SK-N-SH treated with all-trans-retinoic acid at 6 μM for 48 hours (cell line): ENCODE measurements around the gene HECTD4.

Source experiments
- ATAC-seq: fragments of 200-7000 bp; cut with Tn5 transposase; 3 replicates; pipeline ENCODE4 v1.9.1; 2020; ENCODE audit warnings: mild to moderate bottlenecking, moderate library complexity
- ARNTL ChIP-seq: fragments of 450-650 bp; formaldehyde crosslinking; IDR thresholded peaks from 2 replicates; pipeline ENCODE4 v1.5.0; 2020; ENCODE audit warnings: low read depth, mild to moderate bottlenecking, moderate library complexity, borderline replicate concordance
- BACH2 ChIP-seq: fragments of 250-450 bp; sonication (Bioruptor Pico); IDR thresholded peaks from 2 replicates; pipeline ENCODE4 v1.9.0; 2021; ENCODE audit warnings: mild to moderate bottlenecking, borderline replicate concordance
- CREB5 ChIP-seq: fragments of 250-450 bp; sonication (Bioruptor Pico); IDR thresholded peaks from 2 replicates; pipeline ENCODE4 v1.5.1; 2020; ENCODE audit warnings: low read depth, mild to moderate bottlenecking, moderate library complexity
- CSDC2 ChIP-seq: fragments of 250-450 bp; sonication (Bioruptor Pico); IDR thresholded peaks from 2 replicates; pipeline ENCODE4 v1.5.0; 2020; ENCODE audit warnings: mild to moderate bottlenecking, moderate library complexity
- CSRNP3 ChIP-seq: fragments of 250-450 bp; sonication (Bioruptor Pico); IDR thresholded peaks from 2 replicates; pipeline ENCODE4 v1.5.1; 2021; ENCODE audit warnings: mild to moderate bottlenecking, moderate library complexity
- GLIS3 ChIP-seq: fragments of 250-450 bp; sonication (Bioruptor Pico); IDR thresholded peaks from 2 replicates; pipeline ENCODE4 v1.5.0; 2020; ENCODE audit warnings: mild to moderate bottlenecking, moderate library complexity
- ISL1 ChIP-seq: fragments of 250-450 bp; sonication (Bioruptor Pico); IDR thresholded peaks from 2 replicates; pipeline ENCODE4 v2.1.2; 2022; ENCODE audit warnings: mild to moderate bottlenecking, moderate library complexity
- OSR1 ChIP-seq: fragments of 250-450 bp; sonication (Bioruptor Pico); IDR thresholded peaks from 2 replicates; pipeline ENCODE4 v1.8.0; 2022; ENCODE audit warnings: moderate library complexity, mild to moderate bottlenecking, inconsistent platforms
- PATZ1 ChIP-seq: fragments of 250-450 bp; sonication (Bioruptor Pico); IDR thresholded peaks from 2 replicates; pipeline ENCODE4 v1.8.0; 2020; ENCODE audit warnings: mild to moderate bottlenecking, moderate library complexity, borderline replicate concordance
- POU6F1 ChIP-seq: fragments of 250-450 bp; sonication (Bioruptor Pico); IDR thresholded peaks from 2 replicates; pipeline ENCODE4 v1.8.0; 2021; ENCODE audit warnings: low read depth, mild to moderate bottlenecking, moderate library complexity, borderline replicate concordance
- PPARA ChIP-seq: fragments of 250-450 bp; sonication (Bioruptor Pico); IDR thresholded peaks from 2 replicates; pipeline ENCODE4 v1.5.0; 2020; ENCODE audit warnings: mild to moderate bottlenecking, borderline replicate concordance
- RARB ChIP-seq: fragments of 250-450 bp; sonication (Bioruptor Pico); IDR thresholded peaks from 2 replicates; pipeline ENCODE4 v1.8.0; 2021; ENCODE audit warnings: mild to moderate bottlenecking, moderate library complexity
- SNAI2 ChIP-seq: fragments of 250-450 bp; sonication (Bioruptor Pico); IDR thresholded peaks from 2 replicates; pipeline ENCODE4 v1.5.0; 2020; ENCODE audit warnings: mild to moderate bottlenecking, moderate library complexity
- TCF4 ChIP-seq: fragments of 250-450 bp; sonication (Bioruptor Pico); IDR thresholded peaks from 2 replicates; pipeline ENCODE4 v1.8.0; 2021; ENCODE audit warnings: mild to moderate bottlenecking, moderate library complexity, borderline replicate concordance
- TSHZ2 ChIP-seq: fragments of 250-450 bp; sonication (Bioruptor Pico); IDR thresholded peaks from 2 replicates; pipeline ENCODE4 v1.5.0; 2020; ENCODE audit warnings: mild to moderate bottlenecking, moderate library complexity
- ZC3H10 ChIP-seq: fragments of 250-450 bp; sonication (Bioruptor Pico); IDR thresholded peaks from 2 replicates; pipeline ENCODE4 v1.5.1; 2021; ENCODE audit warnings: mild to moderate bottlenecking, moderate library complexity
- ZFP3 ChIP-seq: fragments of 250-450 bp; sonication (Bioruptor Pico); IDR thresholded peaks from 2 replicates; pipeline ENCODE4 v1.5.0; 2020; ENCODE audit warnings: mild to moderate bottlenecking, moderate library complexity
- ZFP30 ChIP-seq: fragments of 450-650 bp; formaldehyde crosslinking; IDR thresholded peaks from 2 replicates; pipeline ENCODE4 v1.5.0; 2022; ENCODE audit warnings: mild to moderate bottlenecking, moderate library complexity
- ZNF565 ChIP-seq: fragments of 450-650 bp; formaldehyde crosslinking; conservative IDR thresholded peaks from 2 replicates; pipeline ENCODE4 v1.5.0; 2020; ENCODE audit warnings: low read depth, mild to moderate bottlenecking, moderate library complexity
- ZNF70 ChIP-seq: fragments of 450-650 bp; formaldehyde crosslinking; IDR thresholded peaks from 2 replicates; pipeline ENCODE4 v1.5.0; 2020; ENCODE audit warnings: mild to moderate bottlenecking, moderate library complexity
- ZNF8 ChIP-seq: fragments of 450-650 bp; formaldehyde crosslinking; IDR thresholded peaks from 2 replicates; pipeline ENCODE4 v1.5.0; 2020; ENCODE audit warnings: mild to moderate bottlenecking, moderate library complexity

HECTD4 gene

GRCh38 chr12:112322441-112322840 is 59.8 kb downstream of the HECTD4 start (continued):
- TF ChIP-seq ISL1 (CRISPR knock-in tag): no peak

- TF ChIP-seq PPARA (CRISPR knock-in tag) (no peak), CSRNP3 (CRISPR knock-in tag) (no peak), OSR1 (CRISPR knock-in tag) (no peak), TCF4 (no peak), ZFP30 (no peak), CREB5 (CRISPR knock-in tag) (no peak), PATZ1 (CRISPR knock-in tag) (no peak), CSDC2 (CRISPR knock-in tag) (no peak), BACH2 (CRISPR knock-in tag) (no peak), ZFP3 (CRISPR knock-in tag) (no peak), GLIS3 (CRISPR knock-in tag) (no peak), POU6F1 (no peak), ZNF8 (CRISPR knock-in tag) (no peak), ZNF565 (CRISPR knock-in tag) (no peak), RARB (no peak), TSHZ2 (CRISPR knock-in tag) (no peak)
- ATAC-seq: no peak
These were observed 61.0 kb downstream of the HECTD4 start for GRCh38 chr12:112321245-112321644.

- ATAC-seq: no peak
- TF ChIP-seq BACH2 (CRISPR knock-in tag) (no peak), ARNTL (no peak), CSDC2 (CRISPR knock-in tag) (no peak), OSR1 (CRISPR knock-in tag) (no peak), ISL1 (CRISPR knock-in tag) (no peak), CSRNP3 (CRISPR knock-in tag) (no peak), GLIS3 (CRISPR knock-in tag) (no peak), ZNF565 (CRISPR knock-in tag) (no peak), SNAI2 (CRISPR knock-in tag) (no peak), ZNF70 (no peak), TSHZ2 (CRISPR knock-in tag) (no peak), ZC3H10 (CRISPR knock-in tag) (no peak), CREB5 (CRISPR knock-in tag) (no peak), PATZ1 (CRISPR knock-in tag) (no peak)
These were observed 62.8 kb downstream of the HECTD4 start for GRCh38 chr12:112319395-112319794.
